GM23338 (cell line): ENCODE measurements around the gene PDE4D. TPM values are rescaled to one million over a fixed set of nuclear protein-coding genes. Genes with fewer than 3 reads are reported as not detected.

ENCODE experiments used
- ATAC-seq: fragments of 200-7000 bp; cut with Tn5 transposase; 3 replicates; pipeline ENCODE4 v1.9.1; 2020
- DNase-seq: peaks from one replicate; pipeline ENCODE4 v3.0.0-alpha.2; 2015; ENCODE audit warnings: low spot score
- H2AFZ ChIP-seq: fragments of 200-600 bp; sonication (generic); 2 replicates; pipeline ENCODE4 v1.8.0; 2016; ENCODE audit warnings: antibody characterized with exemption, mild to moderate bottlenecking, moderate library complexity
- H3F3A ChIP-seq: fragments of 200-600 bp; sonication (generic); replicated peaks from 2 replicates; pipeline ENCODE4 v1.8.0; 2017; ENCODE audit warnings: antibody characterized with exemption, mixed run types, low read depth
- H3K27ac ChIP-seq: fragments of 200-600 bp; sonication (generic); 2 replicates; pipeline ENCODE4 v1.6.1; 2016; ENCODE audit warnings: low read depth
- H3K27me3 ChIP-seq: fragments of 200-600 bp; sonication (generic); 2 replicates; pipeline ENCODE4 v1.8.0; 2016; ENCODE audit warnings: mild to moderate bottlenecking, mixed run types, moderate library complexity; ENCODE audit not compliant: insufficient read depth
- H3K36me3 ChIP-seq: fragments of 200-600 bp; sonication (generic); 2 replicates; pipeline ENCODE4 v1.8.0; 2016; ENCODE audit warnings: mild to moderate bottlenecking; ENCODE audit not compliant: insufficient read depth
- H3K4me1 ChIP-seq: fragments of 200-600 bp; sonication (generic); 2 replicates; pipeline ENCODE4 v1.8.0; 2016; ENCODE audit warnings: mild to moderate bottlenecking, moderate library complexity; ENCODE audit not compliant: insufficient read depth
- H3K4me2 ChIP-seq: fragments of 200-600 bp; sonication (generic); 2 replicates; pipeline ENCODE4 v1.7.1; 2017; ENCODE audit warnings: mixed run types
- H3K4me3 ChIP-seq: fragments of 200-600 bp; sonication (generic); 2 replicates; pipeline ENCODE4 v1.6.1; 2016; ENCODE audit warnings: mixed run types
- H3K79me2 ChIP-seq: fragments of 200-600 bp; sonication (generic); replicated peaks from 2 replicates; pipeline ENCODE4 v1.8.0; 2017; ENCODE audit warnings: mild to moderate bottlenecking; ENCODE audit not compliant: insufficient read depth
- H3K9me2 ChIP-seq: fragments of 200-600 bp; sonication (generic); 2 replicates; pipeline ENCODE4 v1.8.0; 2017; ENCODE audit not compliant: insufficient read depth
- H4K20me1 ChIP-seq: fragments of 200-600 bp; sonication (generic); replicated peaks from 2 replicates; pipeline ENCODE4 v1.8.0; 2017; ENCODE audit warnings: mild to moderate bottlenecking; ENCODE audit not compliant: insufficient read depth
- H3K27ac Mint-ChIP-seq: 2 replicates; pipeline ENCODE4 v1.8.0; 2020; ENCODE audit warnings: inconsistent platforms, mild to moderate bottlenecking, moderate library complexity, mixed read lengths
- H3K27me3 Mint-ChIP-seq: 3 replicates; pipeline ENCODE4 v1.8.0; 2022; ENCODE audit warnings: low read depth, mild to moderate bottlenecking, moderate library complexity, mixed read lengths, inconsistent platforms; ENCODE audit not compliant: insufficient read depth, poor library complexity
- H3K36me3 Mint-ChIP-seq: 3 replicates; pipeline ENCODE4 v1.8.0; 2021; ENCODE audit warnings: low read depth, mild to moderate bottlenecking, inconsistent platforms, moderate library complexity, mixed read lengths
- H3K4me1 Mint-ChIP-seq: 3 replicates; pipeline ENCODE4 v1.8.0; 2020; ENCODE audit warnings: mild to moderate bottlenecking, inconsistent platforms, mixed read lengths
- H3K4me3 Mint-ChIP-seq: 3 replicates; pipeline ENCODE4 v1.8.0; 2021; ENCODE audit warnings: moderate library complexity, mild to moderate bottlenecking, inconsistent platforms, mixed read lengths
- H3K9me3 Mint-ChIP-seq: 3 replicates; pipeline ENCODE4 v1.8.0; 2020; ENCODE audit warnings: moderate library complexity, mild to moderate bottlenecking, inconsistent platforms, mixed read lengths
- CREB1 ChIP-seq: fragments of 250-450 bp; sonication (Bioruptor Pico); IDR thresholded peaks from 2 replicates; pipeline ENCODE4 v1.5.0; 2020; ENCODE audit warnings: low read depth, mild to moderate bottlenecking, moderate library complexity
- EZH2 ChIP-seq: fragments of 200-600 bp; sonication (generic); IDR thresholded peaks from one replicate; pipeline ENCODE4 v1.8.0; 2017; ENCODE audit warnings: antibody characterized with exemption, mild to moderate bottlenecking, low read depth; ENCODE audit not compliant: unreplicated experiment
- EZH2phosphoT487 ChIP-seq: fragments of 200-600 bp; sonication (generic); IDR thresholded peaks from one replicate; pipeline ENCODE4 v1.8.1; 2018; ENCODE audit warnings: antibody characterized with exemption; ENCODE audit not compliant: unreplicated experiment
- JUNB ChIP-seq: IDR thresholded peaks from one replicate; pipeline ENCODE4 v1.6.1; 2016; ENCODE audit warnings: antibody characterized with exemption; ENCODE audit not compliant: unreplicated experiment
- NANOG ChIP-seq: IDR thresholded peaks from 2 replicates; pipeline ENCODE4 v1.6.1; 2016; ENCODE audit warnings: antibody characterized with exemption, borderline replicate concordance
- POLR2AphosphoS5 ChIP-seq: IDR thresholded peaks from 2 replicates; pipeline ENCODE4 v1.6.1; 2016; ENCODE audit warnings: antibody characterized with exemption, low read depth
- STAT1 ChIP-seq: IDR thresholded peaks from one replicate; pipeline ENCODE4 v1.6.1; 2016; ENCODE audit warnings: antibody characterized with exemption; ENCODE audit not compliant: unreplicated experiment
- ZNF114 ChIP-seq: fragments of 250-450 bp; sonication (Bioruptor Pico); IDR thresholded peaks from 2 replicates; pipeline ENCODE4 v1.5.0; 2020; ENCODE audit warnings: mild to moderate bottlenecking, moderate library complexity
- ZNF331 ChIP-seq: fragments of 250-450 bp; sonication (Bioruptor Pico); IDR thresholded peaks from 2 replicates; pipeline ENCODE4 v1.5.0; 2020; ENCODE audit warnings: low read depth, mild to moderate bottlenecking, moderate library complexity
- polyA plus RNA-seq: library from polyadenylated mRNA; unstranded; fragments of >200 nt; fragmentation: Nextera tagmentation; extraction: Ambion mirVana; gene quantifications from 2 replicates; pipeline ENCODE4 v1.2.1, GENCODE V29; 2016
- total RNA-seq: library from RNA; depleted of rRNA; stranded (reverse); fragments of >200 nt; shearing (Covaris generic); gene quantifications from 2 replicates; pipeline ENCODE4 v1.2.3, GENCODE V29; 2014
- TF ChIP-seq, protein P1 (sequence below): IDR thresholded peaks from 2 replicates; pipeline ENCODE4 v1.6.1; 2016; ENCODE audit warnings: antibody characterized with exemption
- TF ChIP-seq, protein P2 (sequence below): fragments of 250-450 bp; sonication (Bioruptor Pico); IDR thresholded peaks from 2 replicates; pipeline ENCODE4 v1.5.0; 2020; ENCODE audit warnings: mild to moderate bottlenecking, moderate library complexity
- TF ChIP-seq, protein P3 (sequence below), 2 experiments: fragments of 200-600 bp in 1 of 2; sonication (generic) in 1 of 2; conservative IDR thresholded peaks; 2 replicates each; pipeline versions ENCODE4 v1.5.1 to v1.6.1; 2016 to 2017; ENCODE audit warnings: antibody characterized with exemption in 2 of 2, low read depth in 2 of 2, mild to moderate bottlenecking in 2 of 2, moderate library complexity in 1 of 2
- TF ChIP-seq, protein P4 (sequence below): IDR thresholded peaks from one replicate; pipeline ENCODE4 v1.6.1; 2018; ENCODE audit warnings: antibody characterized with exemption; ENCODE audit not compliant: unreplicated experiment

PDE4D gene
- total and polyA plus RNA-seq, 2 experiments from 2014 or later, result 2.1 to 4.7 TPM

DNA sequence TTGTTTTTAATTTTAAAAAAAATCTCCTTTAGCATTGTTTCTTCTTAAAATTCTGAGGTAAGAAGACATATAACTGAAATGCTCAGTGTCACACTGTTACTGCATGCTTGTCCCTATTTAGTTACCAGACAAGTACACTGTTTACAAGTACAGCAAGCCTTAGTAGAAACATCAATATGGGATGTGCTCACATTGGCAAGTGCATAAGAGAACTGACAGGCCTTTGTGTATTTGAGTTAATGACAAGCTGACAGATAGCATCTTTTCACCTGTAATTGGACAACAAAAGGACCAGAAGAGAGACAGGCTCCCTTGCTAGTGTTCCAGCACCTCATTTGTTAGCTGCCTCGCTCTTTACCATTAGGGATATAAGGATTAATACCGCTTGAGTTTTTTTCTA, 63.6 kb downstream of the PDE4D start:
- TF ChIP-seq, protein P1, sequence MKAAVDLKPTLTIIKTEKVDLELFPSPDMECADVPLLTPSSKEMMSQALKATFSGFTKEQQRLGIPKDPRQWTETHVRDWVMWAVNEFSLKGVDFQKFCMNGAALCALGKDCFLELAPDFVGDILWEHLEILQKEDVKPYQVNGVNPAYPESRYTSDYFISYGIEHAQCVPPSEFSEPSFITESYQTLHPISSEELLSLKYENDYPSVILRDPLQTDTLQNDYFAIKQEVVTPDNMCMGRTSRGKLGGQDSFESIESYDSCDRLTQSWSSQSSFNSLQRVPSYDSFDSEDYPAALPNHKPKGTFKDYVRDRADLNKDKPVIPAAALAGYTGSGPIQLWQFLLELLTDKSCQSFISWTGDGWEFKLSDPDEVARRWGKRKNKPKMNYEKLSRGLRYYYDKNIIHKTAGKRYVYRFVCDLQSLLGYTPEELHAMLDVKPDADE, result no peak
- TF ChIP-seq ZNF114 (CRISPR knock-in tag) (no peak), EZH2 (no peak), EZH2phosphoT487 (no peak), CREB1 (CRISPR knock-in tag) (no peak), JUNB (no peak), NANOG (no peak), POLR2AphosphoS5 (no peak), STAT1 (no peak), ZNF331 (no peak)
- TF ChIP-seq, protein P2, sequence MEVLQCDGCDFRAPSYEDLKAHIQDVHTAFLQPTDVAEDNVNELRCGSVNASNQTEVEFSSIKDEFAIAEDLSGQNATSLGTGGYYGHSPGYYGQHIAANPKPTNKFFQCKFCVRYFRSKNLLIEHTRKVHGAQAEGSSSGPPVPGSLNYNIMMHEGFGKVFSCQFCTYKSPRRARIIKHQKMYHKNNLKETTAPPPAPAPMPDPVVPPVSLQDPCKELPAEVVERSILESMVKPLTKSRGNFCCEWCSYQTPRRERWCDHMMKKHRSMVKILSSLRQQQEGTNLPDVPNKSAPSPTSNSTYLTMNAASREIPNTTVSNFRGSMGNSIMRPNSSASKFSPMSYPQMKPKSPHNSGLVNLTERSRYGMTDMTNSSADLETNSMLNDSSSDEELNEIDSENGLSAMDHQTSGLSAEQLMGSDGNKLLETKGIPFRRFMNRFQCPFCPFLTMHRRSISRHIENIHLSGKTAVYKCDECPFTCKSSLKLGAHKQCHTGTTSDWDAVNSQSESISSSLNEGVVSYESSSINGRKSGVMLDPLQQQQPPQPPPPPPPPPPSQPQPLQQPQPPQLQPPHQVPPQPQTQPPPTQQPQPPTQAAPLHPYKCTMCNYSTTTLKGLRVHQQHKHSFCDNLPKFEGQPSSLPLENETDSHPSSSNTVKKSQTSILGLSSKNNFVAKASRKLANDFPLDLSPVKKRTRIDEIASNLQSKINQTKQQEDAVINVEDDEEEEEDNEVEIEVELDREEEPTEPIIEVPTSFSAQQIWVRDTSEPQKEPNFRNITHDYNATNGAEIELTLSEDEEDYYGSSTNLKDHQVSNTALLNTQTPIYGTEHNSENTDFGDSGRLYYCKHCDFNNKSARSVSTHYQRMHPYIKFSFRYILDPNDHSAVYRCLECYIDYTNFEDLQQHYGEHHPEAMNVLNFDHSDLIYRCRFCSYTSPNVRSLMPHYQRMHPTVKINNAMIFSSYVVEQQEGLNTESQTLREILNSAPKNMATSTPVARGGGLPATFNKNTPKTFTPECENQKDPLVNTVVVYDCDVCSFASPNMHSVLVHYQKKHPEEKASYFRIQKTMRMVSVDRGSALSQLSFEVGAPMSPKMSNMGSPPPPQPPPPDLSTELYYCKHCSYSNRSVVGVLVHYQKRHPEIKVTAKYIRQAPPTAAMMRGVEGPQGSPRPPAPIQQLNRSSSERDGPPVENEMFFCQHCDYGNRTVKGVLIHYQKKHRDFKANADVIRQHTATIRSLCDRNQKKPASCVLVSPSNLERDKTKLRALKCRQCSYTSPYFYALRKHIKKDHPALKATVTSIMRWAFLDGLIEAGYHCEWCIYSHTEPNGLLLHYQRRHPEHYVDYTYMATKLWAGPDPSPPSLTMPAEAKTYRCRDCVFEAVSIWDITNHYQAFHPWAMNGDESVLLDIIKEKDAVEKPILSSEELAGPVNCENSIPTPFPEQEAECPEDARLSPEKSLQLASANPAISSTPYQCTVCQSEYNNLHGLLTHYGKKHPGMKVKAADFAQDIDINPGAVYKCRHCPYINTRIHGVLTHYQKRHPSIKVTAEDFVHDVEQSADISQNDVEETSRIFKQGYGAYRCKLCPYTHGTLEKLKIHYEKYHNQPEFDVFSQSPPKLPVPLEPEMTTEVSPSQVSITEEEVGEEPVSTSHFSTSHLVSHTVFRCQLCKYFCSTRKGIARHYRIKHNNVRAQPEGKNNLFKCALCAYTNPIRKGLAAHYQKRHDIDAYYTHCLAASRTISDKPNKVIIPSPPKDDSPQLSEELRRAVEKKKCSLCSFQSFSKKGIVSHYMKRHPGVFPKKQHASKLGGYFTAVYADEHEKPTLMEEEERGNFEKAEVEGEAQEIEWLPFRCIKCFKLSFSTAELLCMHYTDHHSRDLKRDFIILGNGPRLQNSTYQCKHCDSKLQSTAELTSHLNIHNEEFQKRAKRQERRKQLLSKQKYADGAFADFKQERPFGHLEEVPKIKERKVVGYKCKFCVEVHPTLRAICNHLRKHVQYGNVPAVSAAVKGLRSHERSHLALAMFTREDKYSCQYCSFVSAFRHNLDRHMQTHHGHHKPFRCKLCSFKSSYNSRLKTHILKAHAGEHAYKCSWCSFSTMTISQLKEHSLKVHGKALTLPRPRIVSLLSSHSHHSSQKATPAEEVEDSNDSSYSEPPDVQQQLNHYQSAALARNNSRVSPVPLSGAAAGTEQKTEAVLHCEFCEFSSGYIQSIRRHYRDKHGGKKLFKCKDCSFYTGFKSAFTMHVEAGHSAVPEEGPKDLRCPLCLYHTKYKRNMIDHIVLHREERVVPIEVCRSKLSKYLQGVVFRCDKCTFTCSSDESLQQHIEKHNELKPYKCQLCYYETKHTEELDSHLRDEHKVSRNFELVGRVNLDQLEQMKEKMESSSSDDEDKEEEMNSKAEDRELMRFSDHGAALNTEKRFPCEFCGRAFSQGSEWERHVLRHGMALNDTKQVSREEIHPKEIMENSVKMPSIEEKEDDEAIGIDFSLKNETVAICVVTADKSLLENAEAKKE, result no peak
- TF ChIP-seq, protein P3, sequence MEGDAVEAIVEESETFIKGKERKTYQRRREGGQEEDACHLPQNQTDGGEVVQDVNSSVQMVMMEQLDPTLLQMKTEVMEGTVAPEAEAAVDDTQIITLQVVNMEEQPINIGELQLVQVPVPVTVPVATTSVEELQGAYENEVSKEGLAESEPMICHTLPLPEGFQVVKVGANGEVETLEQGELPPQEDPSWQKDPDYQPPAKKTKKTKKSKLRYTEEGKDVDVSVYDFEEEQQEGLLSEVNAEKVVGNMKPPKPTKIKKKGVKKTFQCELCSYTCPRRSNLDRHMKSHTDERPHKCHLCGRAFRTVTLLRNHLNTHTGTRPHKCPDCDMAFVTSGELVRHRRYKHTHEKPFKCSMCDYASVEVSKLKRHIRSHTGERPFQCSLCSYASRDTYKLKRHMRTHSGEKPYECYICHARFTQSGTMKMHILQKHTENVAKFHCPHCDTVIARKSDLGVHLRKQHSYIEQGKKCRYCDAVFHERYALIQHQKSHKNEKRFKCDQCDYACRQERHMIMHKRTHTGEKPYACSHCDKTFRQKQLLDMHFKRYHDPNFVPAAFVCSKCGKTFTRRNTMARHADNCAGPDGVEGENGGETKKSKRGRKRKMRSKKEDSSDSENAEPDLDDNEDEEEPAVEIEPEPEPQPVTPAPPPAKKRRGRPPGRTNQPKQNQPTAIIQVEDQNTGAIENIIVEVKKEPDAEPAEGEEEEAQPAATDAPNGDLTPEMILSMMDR (conservative IDR thresholded peaks at IDR 0.05; ENCODE audit: low read depth in 2 of 2), result no peak
- TF ChIP-seq, protein P4, sequence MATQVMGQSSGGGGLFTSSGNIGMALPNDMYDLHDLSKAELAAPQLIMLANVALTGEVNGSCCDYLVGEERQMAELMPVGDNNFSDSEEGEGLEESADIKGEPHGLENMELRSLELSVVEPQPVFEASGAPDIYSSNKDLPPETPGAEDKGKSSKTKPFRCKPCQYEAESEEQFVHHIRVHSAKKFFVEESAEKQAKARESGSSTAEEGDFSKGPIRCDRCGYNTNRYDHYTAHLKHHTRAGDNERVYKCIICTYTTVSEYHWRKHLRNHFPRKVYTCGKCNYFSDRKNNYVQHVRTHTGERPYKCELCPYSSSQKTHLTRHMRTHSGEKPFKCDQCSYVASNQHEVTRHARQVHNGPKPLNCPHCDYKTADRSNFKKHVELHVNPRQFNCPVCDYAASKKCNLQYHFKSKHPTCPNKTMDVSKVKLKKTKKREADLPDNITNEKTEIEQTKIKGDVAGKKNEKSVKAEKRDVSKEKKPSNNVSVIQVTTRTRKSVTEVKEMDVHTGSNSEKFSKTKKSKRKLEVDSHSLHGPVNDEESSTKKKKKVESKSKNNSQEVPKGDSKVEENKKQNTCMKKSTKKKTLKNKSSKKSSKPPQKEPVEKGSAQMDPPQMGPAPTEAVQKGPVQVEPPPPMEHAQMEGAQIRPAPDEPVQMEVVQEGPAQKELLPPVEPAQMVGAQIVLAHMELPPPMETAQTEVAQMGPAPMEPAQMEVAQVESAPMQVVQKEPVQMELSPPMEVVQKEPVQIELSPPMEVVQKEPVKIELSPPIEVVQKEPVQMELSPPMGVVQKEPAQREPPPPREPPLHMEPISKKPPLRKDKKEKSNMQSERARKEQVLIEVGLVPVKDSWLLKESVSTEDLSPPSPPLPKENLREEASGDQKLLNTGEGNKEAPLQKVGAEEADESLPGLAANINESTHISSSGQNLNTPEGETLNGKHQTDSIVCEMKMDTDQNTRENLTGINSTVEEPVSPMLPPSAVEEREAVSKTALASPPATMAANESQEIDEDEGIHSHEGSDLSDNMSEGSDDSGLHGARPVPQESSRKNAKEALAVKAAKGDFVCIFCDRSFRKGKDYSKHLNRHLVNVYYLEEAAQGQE, result no peak
- no peaks in the 10 kb centered on the region for H4K20me1 ChIP-seq
- ATAC-seq (no peak), DNase-seq (no peak)
- no peak overlapping the region for H3K4me3 Mint-ChIP-seq
- no peak overlapping the region for H2AFZ ChIP-seq
- no peaks in the 10 kb centered on the region for H3K36me3 Mint-ChIP-seq
- H3K27me3 ChIP-seq, result no peaks in the 10 kb centered on the region
- H3K9me2 ChIP-seq, result no peaks in the 10 kb centered on the region
- no peaks in the 10 kb centered on the region for H3K9me3 Mint-ChIP-seq
- no peaks in the 10 kb centered on the region for H3K79me2 ChIP-seq
- no peaks in the 10 kb centered on the region for H3F3A ChIP-seq
- H3K4me2 ChIP-seq, result no peak overlapping the region; the same call in 1 of the 2 replicates
- peaks cover 35% of the 10 kb centered on the region for H3K4me1 ChIP-seq
- H3K36me3 ChIP-seq, result no peaks in the 10 kb centered on the region
- peaks cover 36% of the 10 kb centered on the region for H3K4me1 Mint-ChIP-seq
- H3K27ac Mint-ChIP-seq, result no peak overlapping the region
- peak overlapping the region; percentile 45 for H3K27ac ChIP-seq
- no peak overlapping the region for H3K4me3 ChIP-seq
- peaks cover 2% of the 10 kb centered on the region for H3K27me3 Mint-ChIP-seq
